ENCODE data around the gene ADGB.

Gene ADGB

DNA sequence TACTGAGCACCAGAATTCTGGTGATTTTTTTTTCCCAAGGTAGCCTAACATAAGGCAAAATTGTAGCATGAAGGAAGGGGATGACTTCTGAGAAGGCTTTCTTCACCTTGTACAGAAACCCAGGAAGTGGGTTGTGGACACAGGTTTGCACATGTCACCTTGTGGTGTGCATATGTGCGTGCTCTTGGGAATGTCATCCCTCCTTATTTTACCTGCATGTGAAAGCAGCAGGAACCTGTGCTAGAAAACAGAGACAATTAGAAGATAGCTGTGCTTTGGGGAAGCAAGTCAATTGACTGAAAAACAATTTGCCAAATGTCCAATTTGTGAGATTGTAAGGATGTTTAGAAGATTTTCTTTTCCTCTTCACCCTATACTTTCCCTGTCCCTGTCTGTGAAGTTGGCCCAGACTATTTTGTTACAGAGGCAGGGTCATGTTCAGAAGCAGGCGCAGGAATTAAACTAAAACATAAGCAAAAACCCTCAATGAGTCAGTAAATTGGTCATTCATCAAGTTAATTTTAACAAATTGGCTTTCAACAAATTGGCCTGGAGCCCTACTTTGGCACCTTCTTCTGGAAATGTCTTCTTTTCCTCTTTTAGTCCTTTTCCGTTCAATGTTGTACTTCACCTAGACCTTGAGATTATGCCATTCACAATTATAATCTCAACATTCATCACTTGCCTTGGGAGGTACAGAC is 261.2 kb downstream of the ADGB start:
- H3K79me2 ChIP-seq (ENCODE audit: low read length), result no peaks in the 10 kb centered on the region

DNA sequence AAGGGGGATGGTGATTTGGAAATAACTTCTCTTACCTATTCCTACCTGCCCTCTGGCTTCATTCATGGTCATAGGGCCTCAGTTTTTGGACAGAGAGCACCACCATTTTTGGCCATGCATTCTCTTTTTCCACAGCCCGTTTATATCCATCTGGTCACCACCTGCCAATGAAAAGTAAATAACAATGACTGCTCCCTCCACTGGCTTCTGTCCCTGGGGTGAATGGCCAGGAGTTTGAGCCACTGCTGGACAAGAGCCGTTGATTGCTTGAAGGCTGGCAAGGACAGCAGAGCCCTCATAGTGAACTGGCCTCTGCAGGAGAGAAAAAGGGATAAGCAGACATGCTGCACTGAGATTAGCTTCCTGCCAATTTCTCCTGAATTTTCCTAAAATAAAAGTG is 261.8 kb downstream of the ADGB start:
- no peak overlapping the region for H3K4me2 ChIP-seq (ENCODE audit: low read depth, low read length)
- H3K9ac ChIP-seq (ENCODE audit: low read length), result no peak overlapping the region
- H3K4me3 ChIP-seq (ENCODE audit: low read length), result no peak overlapping the region
- H4K20me1 ChIP-seq (ENCODE audit: insufficient read depth, low read length), result no peaks in the 10 kb centered on the region
- no peaks in the 10 kb centered on the region for H3K9me2 ChIP-seq (replicated peaks; ENCODE audit: insufficient read depth, low read length)
- H3K36me3 ChIP-seq (replicated peaks; ENCODE audit: insufficient read depth, low read length), result no peaks in the 10 kb centered on the region
- H3K9me3 ChIP-seq (replicated peaks; ENCODE audit: insufficient read depth, low read length), result no peaks in the 10 kb centered on the region
- no peak overlapping the region for H2AFZ ChIP-seq (ENCODE audit: low read length)
- H3K27me3 ChIP-seq (replicated peaks; ENCODE audit: insufficient read depth, low read length), result no peaks in the 10 kb centered on the region
- TF ChIP-seq, protein P1, sequence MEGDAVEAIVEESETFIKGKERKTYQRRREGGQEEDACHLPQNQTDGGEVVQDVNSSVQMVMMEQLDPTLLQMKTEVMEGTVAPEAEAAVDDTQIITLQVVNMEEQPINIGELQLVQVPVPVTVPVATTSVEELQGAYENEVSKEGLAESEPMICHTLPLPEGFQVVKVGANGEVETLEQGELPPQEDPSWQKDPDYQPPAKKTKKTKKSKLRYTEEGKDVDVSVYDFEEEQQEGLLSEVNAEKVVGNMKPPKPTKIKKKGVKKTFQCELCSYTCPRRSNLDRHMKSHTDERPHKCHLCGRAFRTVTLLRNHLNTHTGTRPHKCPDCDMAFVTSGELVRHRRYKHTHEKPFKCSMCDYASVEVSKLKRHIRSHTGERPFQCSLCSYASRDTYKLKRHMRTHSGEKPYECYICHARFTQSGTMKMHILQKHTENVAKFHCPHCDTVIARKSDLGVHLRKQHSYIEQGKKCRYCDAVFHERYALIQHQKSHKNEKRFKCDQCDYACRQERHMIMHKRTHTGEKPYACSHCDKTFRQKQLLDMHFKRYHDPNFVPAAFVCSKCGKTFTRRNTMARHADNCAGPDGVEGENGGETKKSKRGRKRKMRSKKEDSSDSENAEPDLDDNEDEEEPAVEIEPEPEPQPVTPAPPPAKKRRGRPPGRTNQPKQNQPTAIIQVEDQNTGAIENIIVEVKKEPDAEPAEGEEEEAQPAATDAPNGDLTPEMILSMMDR (IDR thresholded peaks at IDR 0.05; ENCODE audit: low read length), result no peak
- TF ChIP-seq EZH2 (optimal IDR thresholded peaks at IDR 0.05; ENCODE audit: low read depth, low read length), result no peak
- H3K4me1 ChIP-seq (ENCODE audit: low read length), result no peaks in the 10 kb centered on the region
- H3F3A ChIP-seq (ENCODE audit: insufficient read depth, low read length), result no peaks in the 10 kb centered on the region
- no peak overlapping the region for H3K27ac ChIP-seq (ENCODE audit: low read length)
- no peaks in the 10 kb centered on the region for H3K79me2 ChIP-seq (ENCODE audit: low read length)
- DNase-seq, result no peak

More for the DNA sequence above, 261.2 kb downstream of the ADGB start:
- Histone ChIP-seq H3K27ac (ENCODE audit: low read length) (no peak overlapping the region), H3K9me2 (replicated peaks; ENCODE audit: insufficient read depth, low read length) (no peaks in the 10 kb centered on the region), H2AFZ (ENCODE audit: low read length) (no peak overlapping the region), H3F3A (ENCODE audit: insufficient read depth, low read length) (no peaks in the 10 kb centered on the region), H3K4me1 (ENCODE audit: low read length) (no peaks in the 10 kb centered on the region), H4K20me1 (ENCODE audit: insufficient read depth, low read length) (no peaks in the 10 kb centered on the region), H3K27me3 (replicated peaks; ENCODE audit: insufficient read depth, low read length) (no peaks in the 10 kb centered on the region), H3K36me3 (replicated peaks; ENCODE audit: insufficient read depth, low read length) (no peaks in the 10 kb centered on the region), H3K4me3 (ENCODE audit: low read length) (no peak overlapping the region), H3K9ac (ENCODE audit: low read length) (no peak overlapping the region), H3K4me2 (ENCODE audit: low read depth, low read length) (no peak overlapping the region), H3K9me3 (replicated peaks; ENCODE audit: insufficient read depth, low read length) (no peaks in the 10 kb centered on the region)
- DNase-seq, result no peak
- no peak for TF ChIP-seq EZH2phosphoT487 (IDR thresholded peaks at IDR 0.05; ENCODE audit: low read length)

DNA sequence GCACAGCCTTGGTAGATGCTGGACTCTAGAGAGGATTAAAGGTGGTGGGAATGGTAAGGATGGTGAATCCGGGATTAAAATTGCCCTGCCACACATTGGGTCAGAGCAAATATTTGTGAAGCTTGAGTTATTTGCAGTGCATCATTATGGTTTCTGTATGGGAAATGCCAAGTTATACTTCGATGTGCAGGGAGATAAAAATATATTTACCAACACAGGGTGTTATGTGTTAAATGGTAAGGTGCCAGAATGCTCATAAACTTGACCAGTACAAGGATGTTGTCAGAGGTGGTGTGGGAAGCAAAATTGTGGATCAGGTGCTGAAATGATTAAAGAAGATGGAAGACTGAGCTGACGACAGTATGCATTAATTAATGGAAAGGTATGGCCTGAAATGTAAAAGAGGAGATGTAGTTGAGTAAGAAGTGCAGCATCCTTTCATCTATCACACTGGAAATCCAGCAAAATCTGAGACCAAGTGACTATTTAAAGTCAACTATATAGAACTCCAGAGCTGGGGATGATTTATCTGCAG is 262.3 kb downstream of the ADGB start:
- Histone ChIP-seq H3K9ac (ENCODE audit: low read length) (no peak overlapping the region), H3K4me1 (ENCODE audit: low read length) (no peaks in the 10 kb centered on the region), H3K36me3 (replicated peaks; ENCODE audit: insufficient read depth, low read length) (no peaks in the 10 kb centered on the region), H3K79me2 (ENCODE audit: low read length) (no peaks in the 10 kb centered on the region), H3K9me3 (replicated peaks; ENCODE audit: insufficient read depth, low read length) (no peaks in the 10 kb centered on the region), H3K27me3 (replicated peaks; ENCODE audit: insufficient read depth, low read length) (no peaks in the 10 kb centered on the region), H3F3A (ENCODE audit: insufficient read depth, low read length) (no peaks in the 10 kb centered on the region), H4K20me1 (ENCODE audit: insufficient read depth, low read length) (no peaks in the 10 kb centered on the region), H3K27ac (ENCODE audit: low read length) (no peak overlapping the region), H3K4me3 (ENCODE audit: low read length) (no peak overlapping the region), H3K4me2 (ENCODE audit: low read depth, low read length) (no peak overlapping the region), H3K9me2 (replicated peaks; ENCODE audit: insufficient read depth, low read length) (no peaks in the 10 kb centered on the region), H2AFZ (ENCODE audit: low read length) (no peak overlapping the region)
- no peak for DNase-seq
- TF ChIP-seq EZH2phosphoT487 (IDR thresholded peaks at IDR 0.05; ENCODE audit: low read length), result no peak

DNA sequence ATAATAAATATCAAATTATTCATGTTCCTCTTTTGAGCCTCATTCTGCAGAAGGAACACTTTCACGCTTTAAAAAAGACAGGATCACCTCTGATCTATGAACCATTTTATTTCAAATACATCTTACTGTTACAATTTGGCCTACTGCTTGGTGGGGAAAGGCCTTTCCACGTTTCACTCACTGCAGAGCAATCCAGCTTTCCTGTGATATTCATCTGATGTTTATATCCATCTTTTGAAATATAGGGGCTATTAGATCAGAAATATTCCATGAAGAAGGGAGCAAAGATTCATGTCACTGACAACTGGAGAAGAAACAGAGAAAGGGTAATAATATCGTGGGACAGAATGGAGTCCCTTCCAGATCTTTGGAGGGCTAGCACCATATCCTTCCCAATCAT is 262.9 kb downstream of the ADGB start:
- no peak overlapping the region for H3K4me2 ChIP-seq (ENCODE audit: low read depth, low read length)
- TF ChIP-seq, protein P1 (IDR thresholded peaks at IDR 0.05; ENCODE audit: low read length), result no peak
- TF ChIP-seq EZH2 (optimal IDR thresholded peaks at IDR 0.05; ENCODE audit: low read depth, low read length) (no peak), EZH2phosphoT487 (IDR thresholded peaks at IDR 0.05; ENCODE audit: low read length) (no peak)
- no peaks in the 10 kb centered on the region for H3K9me2 ChIP-seq (replicated peaks; ENCODE audit: insufficient read depth, low read length)
- H3K27ac ChIP-seq (ENCODE audit: low read length), result no peak overlapping the region
- H3K79me2 ChIP-seq (ENCODE audit: low read length), result no peaks in the 10 kb centered on the region
- DNase-seq, result no peak
- H4K20me1 ChIP-seq (ENCODE audit: insufficient read depth, low read length), result no peaks in the 10 kb centered on the region
- no peaks in the 10 kb centered on the region for H3K9me3 ChIP-seq (replicated peaks; ENCODE audit: insufficient read depth, low read length)
- H3K4me3 ChIP-seq (ENCODE audit: low read length), result no peak overlapping the region
- no peaks in the 10 kb centered on the region for H3F3A ChIP-seq (ENCODE audit: insufficient read depth, low read length)
- no peak overlapping the region for H2AFZ ChIP-seq (ENCODE audit: low read length)
- no peak overlapping the region for H3K9ac ChIP-seq (ENCODE audit: low read length)
- H3K27me3 ChIP-seq (replicated peaks; ENCODE audit: insufficient read depth, low read length), result no peaks in the 10 kb centered on the region
- no peaks in the 10 kb centered on the region for H3K4me1 ChIP-seq (ENCODE audit: low read length)
- H3K36me3 ChIP-seq (replicated peaks; ENCODE audit: insufficient read depth, low read length), result no peaks in the 10 kb centered on the region

Data from MM.1S (cell line).